ENCODE results near the gene CPT1A. TPM values are rescaled to one million over a fixed set of nuclear protein-coding genes. Genes with fewer than 3 reads are reported as not detected.

Gene CPT1A
- polyA plus RNA-seq, 4 donors: 28.0 to 36.3 (median 34.2) TPM

DNA sequence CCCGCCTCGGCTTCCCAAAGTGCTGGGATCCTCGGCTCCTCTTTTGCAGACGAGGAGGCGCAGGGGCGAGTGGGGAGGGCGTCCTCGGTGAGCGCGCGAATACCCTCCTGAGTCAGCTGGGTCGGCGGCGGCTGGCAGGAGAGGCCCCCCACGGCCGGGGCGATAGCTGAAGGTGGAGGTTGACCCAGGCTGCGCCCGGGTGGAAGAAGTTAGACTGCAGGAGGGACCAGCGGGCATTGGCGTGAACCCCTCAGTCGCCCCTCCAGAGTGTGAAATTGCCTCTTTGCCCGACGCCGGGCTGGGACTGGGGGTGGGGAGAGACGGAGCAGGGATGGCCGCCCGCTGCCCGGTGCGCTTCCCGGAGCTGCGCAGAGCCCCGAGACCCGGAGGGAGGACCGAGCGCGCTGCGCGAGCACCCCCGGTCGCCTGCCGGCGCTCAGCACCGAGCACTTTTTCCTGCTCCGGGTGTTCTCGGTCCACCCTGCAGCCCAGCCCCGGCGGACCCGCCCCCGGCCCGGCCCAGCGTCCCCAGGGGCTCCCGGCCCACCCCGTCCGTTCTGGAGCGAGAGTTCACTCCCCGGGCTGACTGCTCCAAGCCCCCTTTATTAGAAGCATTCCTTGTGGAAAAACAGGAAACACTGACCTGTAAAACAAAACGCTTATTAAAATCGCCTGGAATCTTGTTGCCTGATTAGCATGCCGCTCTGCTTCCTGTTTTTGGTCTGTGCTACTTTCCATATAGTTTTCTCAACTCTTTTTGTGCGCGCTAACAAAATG is 13.7 kb upstream of the CPT1A start:
- peak in 1 of 4 donors; percentile 38 for DNase-seq (ENCODE audit: low read depth in 4 of 4, low spot score in 2 of 4)

GRCh38 chr11:68854273-68854958 is 12.7 kb upstream of the CPT1A start:
- no peak for DNase-seq (ENCODE audit: low read depth in 4 of 4, low spot score in 2 of 4)

- DNase-seq (ENCODE audit: low read depth in 4 of 4, low spot score in 2 of 4): no peak
These were observed 10.9 kb upstream of the CPT1A start for GRCh38 chr11:68852628-68853027.

DNA sequence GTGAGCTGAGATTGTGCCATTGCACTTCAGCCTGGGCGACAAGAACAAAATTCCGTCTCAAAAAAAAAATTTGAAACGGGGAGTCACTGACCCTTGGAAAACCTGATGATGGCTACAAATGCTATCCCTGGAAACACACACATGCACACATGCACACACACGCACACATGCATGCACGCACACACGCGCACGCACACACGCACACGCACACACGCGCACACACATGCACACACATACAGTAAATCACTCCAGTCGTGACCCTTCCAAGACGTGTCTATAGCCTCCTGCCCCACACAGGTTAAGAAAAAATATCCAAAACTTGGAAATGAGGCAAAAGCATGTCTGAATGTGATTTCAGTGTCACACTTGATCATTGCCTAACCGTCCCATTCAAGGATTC is 6.7 kb upstream of the CPT1A start:
- no peak for DNase-seq (ENCODE audit: low read depth in 4 of 4, low spot score in 2 of 4)

- no peak for DNase-seq (ENCODE audit: low read depth in 4 of 4, low spot score in 2 of 4)
These were observed 5.7 kb upstream of the CPT1A start for GRCh38 chr11:68847395-68847794.

GRCh38 chr11:68845351-68846002 is 3.8 kb upstream of the CPT1A start:
- no peak for DNase-seq (ENCODE audit: low read depth in 4 of 4, low spot score in 2 of 4)

DNA sequence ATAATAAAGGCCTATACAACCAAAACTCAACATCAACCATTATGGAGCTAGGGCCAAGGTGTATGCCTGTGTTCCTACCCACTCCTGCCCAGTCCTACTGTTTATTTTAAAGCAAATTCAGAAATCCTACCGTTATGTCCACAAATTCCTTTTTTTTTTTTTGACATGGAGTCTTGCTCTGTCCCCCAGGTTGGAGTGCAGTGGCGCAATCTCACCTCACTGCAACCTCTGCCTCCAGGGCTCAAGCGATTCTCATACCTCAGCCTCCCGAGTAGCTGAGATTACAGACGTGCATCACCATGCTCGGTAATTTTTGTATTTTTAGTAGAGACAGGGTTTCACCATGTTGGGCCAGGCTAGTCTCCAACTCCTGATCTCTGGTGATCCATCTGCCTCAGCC is 3.1 kb upstream of the CPT1A start:
- no peak for DNase-seq (ENCODE audit: low read depth in 4 of 4, low spot score in 2 of 4)

DNA sequence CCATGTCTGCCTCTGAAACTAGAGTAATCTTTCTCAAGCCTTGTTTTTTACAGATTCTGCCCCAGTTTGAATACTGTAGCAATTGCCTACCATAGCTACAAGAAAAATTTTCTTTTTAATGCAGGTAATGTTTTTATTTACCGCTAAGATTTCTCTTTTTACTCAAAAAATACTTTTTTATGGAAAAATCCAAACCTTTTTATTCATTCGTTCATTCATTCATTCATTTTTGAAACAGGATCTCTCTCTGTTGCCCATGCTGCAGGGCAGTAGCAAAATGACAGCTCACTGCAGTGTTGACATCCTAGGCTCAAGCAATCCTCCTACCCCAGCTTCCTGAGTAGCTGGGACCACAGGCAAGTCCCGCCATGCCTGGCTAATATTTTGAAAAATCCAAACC is 2.7 kb upstream of the CPT1A start:
- no peak for DNase-seq (ENCODE audit: low read depth in 4 of 4, low spot score in 2 of 4)

DNA sequence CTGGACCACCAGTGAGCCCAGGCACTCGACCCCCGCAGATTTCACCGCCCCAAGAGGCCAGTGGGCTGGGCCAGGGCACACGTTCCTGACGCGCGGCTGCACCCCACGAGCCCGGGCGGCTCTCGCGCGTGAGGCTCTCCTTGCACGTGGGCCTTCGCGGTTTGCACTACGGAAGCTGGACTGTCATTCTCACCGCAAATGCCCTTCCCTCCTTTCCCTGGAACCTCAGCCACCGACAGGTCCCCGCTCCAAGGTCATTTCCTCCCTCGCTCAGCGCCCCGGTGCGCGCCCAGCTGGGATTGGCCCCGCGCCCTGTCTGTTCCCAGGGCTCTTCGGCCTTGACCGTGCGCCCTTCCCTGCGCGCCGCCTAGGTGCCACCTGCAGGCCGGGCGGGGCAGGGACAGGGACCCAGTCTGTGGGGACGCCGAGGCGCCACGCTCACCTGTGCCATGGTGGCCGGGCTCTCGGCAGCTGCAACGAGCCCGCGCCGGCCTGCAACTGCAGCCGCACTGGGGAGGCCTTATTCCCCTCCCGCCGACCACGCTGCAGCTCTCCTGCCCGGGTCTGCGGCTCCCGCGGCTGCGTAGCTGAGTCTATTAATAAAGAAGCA is 2.1 kb upstream of the CPT1A start:
- no peak for DNase-seq (ENCODE audit: low read depth in 4 of 4, low spot score in 2 of 4)

- DNase-seq (ENCODE audit: low read depth in 4 of 4, low spot score in 2 of 4): no peak
These were observed 1.4 kb upstream of the CPT1A start for GRCh38 chr11:68843052-68843561.

- DNase-seq (ENCODE audit: low read depth in 4 of 4, low spot score in 2 of 4): no peak
These were observed 823 bp upstream of the CPT1A start for GRCh38 chr11:68842427-68843051.

DNA sequence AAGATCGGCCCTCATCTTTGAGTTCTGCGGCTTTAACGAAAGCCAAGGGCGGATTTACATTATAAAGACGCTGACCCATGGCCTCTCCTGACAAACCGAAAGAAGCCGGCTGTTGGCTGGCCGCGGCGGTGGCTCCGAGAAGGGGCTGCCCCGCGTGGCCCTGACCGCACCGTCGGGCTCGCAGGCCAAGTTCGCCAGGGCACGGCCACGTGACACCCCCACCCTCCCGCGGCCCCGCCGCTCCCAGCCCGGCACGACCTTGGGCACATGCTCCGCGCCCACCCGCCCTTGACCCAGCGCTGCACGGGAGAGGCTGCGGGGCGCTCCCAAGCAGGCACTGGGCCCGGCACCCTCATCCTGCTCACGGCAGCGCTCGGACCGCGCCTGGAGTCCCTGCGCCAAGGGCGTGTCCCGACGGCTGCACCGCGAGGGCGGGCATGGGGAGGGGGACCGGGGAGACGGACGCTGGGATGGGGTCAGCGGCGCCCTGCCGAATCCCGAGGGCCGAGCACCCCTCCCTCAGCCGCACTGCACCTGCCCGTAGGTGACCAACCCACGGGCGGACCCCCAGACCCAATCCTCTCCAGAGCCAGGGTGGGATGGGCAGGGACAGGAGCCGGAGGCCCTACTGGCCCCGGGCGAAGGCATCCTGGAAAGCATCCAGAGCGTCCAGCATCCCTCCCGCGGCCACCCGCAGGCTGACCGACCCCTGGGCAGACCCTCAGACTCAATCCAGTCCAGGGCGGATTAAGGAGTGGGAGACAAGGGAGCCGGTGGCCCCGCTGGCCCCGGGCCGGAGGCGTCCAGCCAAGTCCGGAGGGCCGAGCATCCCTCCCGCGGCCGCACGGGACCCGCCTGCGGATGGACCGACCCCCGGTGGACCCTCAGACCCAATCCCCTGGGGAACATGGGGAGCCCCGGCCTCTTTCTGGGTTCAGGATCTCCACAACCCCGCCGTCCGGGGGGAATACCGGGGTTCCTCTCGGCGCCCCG is 759 bp downstream of the CPT1A start:
- no peak for DNase-seq (ENCODE audit: low read depth in 4 of 4, low spot score in 2 of 4)

DNA sequence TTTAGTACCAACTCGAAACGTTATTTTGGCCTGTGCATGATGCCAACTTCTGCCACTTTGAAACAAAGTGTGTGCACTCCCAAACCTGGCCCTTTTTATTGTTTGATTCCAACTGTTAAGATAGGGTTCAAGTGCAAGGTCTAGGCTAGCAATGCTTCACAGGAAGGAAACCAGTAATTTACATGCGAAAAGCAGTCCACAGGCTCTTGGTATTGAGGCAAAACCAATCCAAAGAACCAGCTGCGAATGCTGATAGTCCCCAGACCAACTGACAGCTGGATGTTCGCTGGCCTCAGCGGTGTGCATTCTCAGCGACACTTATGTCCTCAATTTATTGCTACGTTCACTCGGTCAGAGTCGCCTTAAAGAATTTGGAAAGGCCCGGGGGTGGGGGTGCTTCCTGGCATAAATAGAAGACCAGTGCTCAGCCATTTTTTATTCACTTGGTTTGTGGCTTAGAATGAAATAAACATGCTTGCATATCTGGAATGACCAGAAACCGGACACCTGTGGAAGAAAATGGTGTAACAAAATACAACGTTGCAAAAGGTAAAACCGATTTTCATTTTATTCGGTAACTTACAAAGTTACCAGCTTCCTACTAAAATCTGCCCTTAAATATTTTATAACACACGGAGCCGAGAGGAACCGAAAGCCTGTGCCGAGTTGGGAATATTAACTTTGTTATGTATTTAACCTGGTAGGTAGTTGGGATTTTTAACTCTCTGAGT is 1.6 kb downstream of the CPT1A start:
- DNase-seq (ENCODE audit: low read depth in 4 of 4, low spot score in 2 of 4): no peak

GRCh38 chr11:68839054-68839865 is 2.5 kb downstream of the CPT1A start:
- peak in 3 of 4 donors; percentile 82 to 87 (median 85) for DNase-seq (ENCODE audit: low read depth in 4 of 4, low spot score in 2 of 4)

GRCh38 chr11:68838572-68838964 is 3.1 kb downstream of the CPT1A start:
- no peak for DNase-seq (ENCODE audit: low read depth in 4 of 4, low spot score in 2 of 4)

DNA sequence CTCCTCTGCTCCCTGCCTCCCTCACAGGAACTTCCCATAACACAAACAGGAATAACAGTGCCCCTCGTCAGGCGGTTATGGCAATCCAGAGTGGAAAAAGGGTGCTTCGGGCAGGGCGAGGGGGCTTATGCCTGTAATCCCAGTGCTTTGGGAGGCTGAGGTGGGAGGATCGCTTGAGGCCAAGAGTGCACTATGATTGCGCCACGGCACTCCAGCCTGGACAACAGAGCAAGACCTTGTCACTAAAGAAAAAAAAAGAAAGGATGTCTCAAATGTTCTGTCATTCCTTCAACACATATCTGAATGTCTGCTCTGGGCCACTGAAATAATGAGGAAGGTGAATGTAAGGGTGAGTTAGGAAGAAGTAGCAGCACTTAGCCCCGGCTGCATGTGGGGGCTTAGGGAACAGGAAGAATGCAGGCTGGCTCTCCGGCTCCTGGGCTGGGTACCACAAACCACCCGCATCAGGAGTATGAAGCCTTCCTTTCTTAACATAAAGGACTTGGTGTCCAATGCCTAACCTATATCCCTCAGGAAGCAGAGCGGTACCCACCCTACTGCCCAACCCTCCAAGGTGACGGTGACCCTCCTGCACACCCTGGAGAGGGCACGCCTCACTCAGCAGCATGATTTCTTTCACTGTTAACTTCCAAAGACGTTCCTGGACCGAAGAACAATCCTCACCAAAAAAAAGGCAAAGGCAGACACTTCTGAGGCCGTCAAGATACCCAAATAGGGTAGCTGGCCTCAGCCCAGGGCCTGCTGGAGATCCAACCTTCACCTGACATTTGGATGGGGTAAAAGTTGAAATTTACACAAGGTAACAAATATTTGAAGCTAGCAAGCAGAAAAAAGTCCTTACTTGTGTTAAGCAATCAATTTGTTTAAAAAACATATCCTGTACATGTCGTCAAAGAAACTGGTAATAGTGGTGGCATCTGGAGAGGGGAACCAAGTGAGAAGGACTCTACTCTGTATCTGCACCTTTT is 3.8 kb downstream of the CPT1A start:
- DNase-seq (ENCODE audit: low read depth in 4 of 4, low spot score in 2 of 4): no peak

DNA sequence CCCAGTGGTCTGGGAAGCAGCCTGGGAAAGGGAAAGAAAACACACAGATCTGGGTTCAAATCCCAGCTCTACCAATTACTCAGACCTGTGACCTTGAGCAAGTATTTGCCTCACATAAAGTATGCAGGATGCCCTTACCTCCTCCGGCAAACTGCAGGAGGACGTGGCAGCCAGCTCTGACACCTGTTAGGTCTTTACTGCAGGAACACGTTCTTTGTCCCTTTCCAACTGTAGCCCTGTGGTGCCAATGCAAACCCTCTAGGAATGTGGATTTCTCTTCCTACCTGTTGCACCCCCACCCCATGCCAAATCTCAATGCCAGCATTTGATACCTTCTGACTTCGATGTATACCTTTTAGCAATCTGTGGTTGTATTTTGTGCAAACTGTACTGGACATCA is 6.0 kb downstream of the CPT1A start:
- no peak for DNase-seq (ENCODE audit: low read depth in 4 of 4, low spot score in 2 of 4)

Data from left renal cortex interstitium (tissue), 4 donors.